H1 (cell line): Measurements from ENCODE around the gene NDRG2. TPM values are rescaled to one million over a fixed set of nuclear protein-coding genes. Genes with fewer than 3 reads are reported as not detected.
A peak's percentile ranks its signal among the peaks of the same experiment; 100 is the strongest.

Experiments used
- CTCF ChIA-PET: fragments of 300-600 bp; sonication (Branson Sonifier 250); formaldehyde crosslinking; loops from one replicate; lab custom pipeline; 2021; ENCODE audit not compliant: partially characterized antibody; lab: Charles Lee
- POLR2A ChIA-PET: fragments of 300-600 bp; sonication (Branson Sonifier 250); formaldehyde crosslinking; loops from one replicate; lab custom pipeline; 2021; ENCODE audit warnings: inconsistent platforms; ENCODE audit not compliant: partially characterized antibody; lab: Charles Lee
- DNase-seq, 2 experiments: peaks; one replicate each; pipeline versions ENCODE4 v3.0.0 to v3.0.0-alpha.2; 2010 to 2022; ENCODE audit warnings: low spot score in 2 of 2, low read depth in 1 of 2, mixed read lengths in 1 of 2
- FAIRE-seq: peaks from 2 replicates; lab custom pipeline; 2011; peaks lifted over from hg19 to GRCh38; lab: Jason Lieb, UNC
- H2AFZ ChIP-seq: 2 replicates; pipeline ENCODE4 v1.8.1; 2012; ENCODE audit warnings: low read length, inconsistent platforms
- H2AK5ac ChIP-seq: 2 replicates; pipeline ENCODE4 v1.6.1; 2013; ENCODE audit warnings: low read depth, low read length
- H2BK120ac ChIP-seq: replicated peaks from 2 replicates; pipeline ENCODE3; 2013; ENCODE audit warnings: low read depth, low read length, inconsistent platforms
- H2BK12ac ChIP-seq: 2 replicates; pipeline ENCODE4 v1.6.1; 2013; ENCODE audit warnings: low read depth, low read length
- H2BK15ac ChIP-seq: 2 replicates; pipeline ENCODE4 v1.6.1; 2013; ENCODE audit warnings: low read length
- H2BK20ac ChIP-seq: 2 replicates; pipeline ENCODE4 v1.6.1; 2013; ENCODE audit warnings: low read length
- H2BK5ac ChIP-seq: 2 replicates; pipeline ENCODE4 v1.6.1; 2013; ENCODE audit warnings: low read depth, low read length
- H3K14ac ChIP-seq: 2 replicates; pipeline ENCODE4 v1.6.1; 2013; ENCODE audit warnings: inconsistent platforms; ENCODE audit not compliant: insufficient read length
- H3K18ac ChIP-seq: 2 replicates; pipeline ENCODE4 v1.6.1; 2013; ENCODE audit warnings: low read length; ENCODE audit errors: extremely low read depth
- H3K23ac ChIP-seq: 2 replicates; pipeline ENCODE4 v1.6.1; 2013; ENCODE audit warnings: inconsistent platforms; ENCODE audit not compliant: insufficient read length
- H3K23me2 ChIP-seq: 2 replicates; pipeline ENCODE4 v1.6.1; 2013; ENCODE audit warnings: low read depth, low read length
- H3K27ac ChIP-seq: 2 replicates; pipeline ENCODE4 v1.6.1; 2011; ENCODE audit warnings: low read depth, low read length, inconsistent platforms
- H3K27me3 ChIP-seq, 4 experiments: replicated peaks in 1 of 4; 1 replicate in 1 of 4; 2 replicates in 3 of 4; pipeline versions ENCODE4 v1.6.1 to v1.8.1; 2011 to 2013; ENCODE audit warnings: low read length in 3 of 4, mild to moderate bottlenecking in 3 of 4, inconsistent platforms in 2 of 4, mixed read lengths in 2 of 4, moderate library complexity in 1 of 4; ENCODE audit not compliant: control insufficient read depth in 3 of 4, insufficient read depth in 3 of 4; ENCODE audit errors: extremely low read depth in 1 of 4
- H3K36me3 ChIP-seq, 4 experiments: 2 replicates each; pipeline versions ENCODE4 v1.6.1 to v1.8.1; 2011 to 2013; ENCODE audit warnings: mild to moderate bottlenecking in 4 of 4, low read length in 3 of 4, moderate library complexity in 2 of 4, control low read depth in 1 of 4, inconsistent platforms in 1 of 4; ENCODE audit not compliant: insufficient read depth in 4 of 4, control insufficient read depth in 2 of 4
- H3K4ac ChIP-seq: replicated peaks from 2 replicates; pipeline ENCODE3; 2013; ENCODE audit warnings: low read length, low read depth, mixed read lengths, inconsistent platforms; ENCODE audit not compliant: insufficient read length
- H3K4me1 ChIP-seq, 4 experiments: replicated peaks in 1 of 4; 1 replicate in 1 of 4; 2 replicates in 3 of 4; pipeline versions ENCODE4 v1.6.1 to v1.8.1; 2011 to 2013; ENCODE audit warnings: low read length in 3 of 4, inconsistent platforms in 2 of 4, mixed read lengths in 1 of 4; ENCODE audit not compliant: insufficient read depth in 4 of 4, control insufficient read depth in 3 of 4
- H3K4me2 ChIP-seq, 2 experiments: 2 replicates each; pipeline versions ENCODE4 v1.6.1 to v1.8.1; 2011 to 2013; ENCODE audit warnings: low read depth in 2 of 2, low read length in 2 of 2, control low read depth in 1 of 2, inconsistent platforms in 1 of 2, mild to moderate bottlenecking in 1 of 2; ENCODE audit not compliant: insufficient read depth in 1 of 2
- H3K4me3 ChIP-seq, 4 experiments: fragments of 200-600, 300-600 bp in 1 of 4; sonication (generic), shearing (Covaris generic), sonication (Bioruptor Twin) in 1 of 4; 2 replicates each; pipeline versions ENCODE4 v1.5.1 to v1.8.1; 2011 to 2016; ENCODE audit warnings: low read length in 4 of 4, low read depth in 3 of 4, control low read depth in 2 of 4, inconsistent platforms in 2 of 4, mild to moderate bottlenecking in 2 of 4, mixed read lengths in 1 of 4, moderate library complexity in 1 of 4; ENCODE audit not compliant: insufficient read depth in 2 of 4; ENCODE audit errors: extremely low read depth in 1 of 4
- H3K56ac ChIP-seq: replicated peaks from 2 replicates; pipeline ENCODE3; 2013; ENCODE audit warnings: low read depth, mild to moderate bottlenecking, mixed read lengths, low read length, inconsistent platforms; ENCODE audit not compliant: insufficient read length
- H3K79me1 ChIP-seq: 2 replicates; pipeline ENCODE4 v1.6.1; 2013; ENCODE audit warnings: low read depth, low read length, control low read depth
- H3K79me2 ChIP-seq, 2 experiments: 2 replicates each; pipeline versions ENCODE4 v1.6.1 to v1.8.1; 2012 to 2013; ENCODE audit warnings: low read length in 2 of 2, mild to moderate bottlenecking in 2 of 2, inconsistent platforms in 1 of 2; ENCODE audit not compliant: insufficient read depth in 2 of 2, control insufficient read depth in 1 of 2
- H3K9ac ChIP-seq, 4 experiments: replicated peaks in 1 of 4; 1 replicate in 1 of 4; 2 replicates in 3 of 4; pipeline versions ENCODE4 v1.6.1 to v1.8.1; 2011 to 2013; ENCODE audit warnings: low read depth in 3 of 4, low read length in 3 of 4, control low read depth in 2 of 4, mild to moderate bottlenecking in 2 of 4, moderate library complexity in 2 of 4, inconsistent platforms in 1 of 4; ENCODE audit errors: extremely low read depth in 1 of 4
- H3K9me3 ChIP-seq, 2 experiments: 2 replicates each; pipeline versions ENCODE4 v1.6.1 to v1.8.1; 2012 to 2013; ENCODE audit warnings: mild to moderate bottlenecking in 2 of 2, moderate library complexity in 2 of 2, control low read depth in 1 of 2, inconsistent platforms in 1 of 2, low read depth in 1 of 2, low read length in 1 of 2, mixed read lengths in 1 of 2; ENCODE audit not compliant: insufficient read depth in 2 of 2
- H4K20me1 ChIP-seq, 2 experiments: replicated peaks in 1 of 2; 2 replicates each; pipeline versions ENCODE3 to v1.8.1; 2011 to 2013; ENCODE audit warnings: inconsistent platforms in 2 of 2, low read length in 2 of 2, mild to moderate bottlenecking in 1 of 2; ENCODE audit not compliant: insufficient read depth in 2 of 2, control insufficient read depth in 1 of 2
- H4K5ac ChIP-seq: 2 replicates; pipeline ENCODE4 v1.6.1; 2013; ENCODE audit warnings: low read length, low read depth, mixed read lengths, inconsistent platforms; ENCODE audit not compliant: insufficient read length
- H4K8ac ChIP-seq: 2 replicates; pipeline ENCODE4 v1.8.0; 2013; ENCODE audit warnings: mild to moderate bottlenecking, moderate library complexity, low read length, inconsistent platforms; ENCODE audit not compliant: insufficient read depth; ENCODE audit errors: extremely low read depth
- H4K91ac ChIP-seq: replicated peaks from 2 replicates; pipeline ENCODE3; 2013; ENCODE audit warnings: low read length, mixed read lengths, inconsistent platforms; ENCODE audit not compliant: insufficient read length
- ASH2L ChIP-seq: fragments of 200-600, 300-600 bp; sonication (generic); IDR thresholded peaks from one replicate; pipeline ENCODE4 v1.7.1; 2017; ENCODE audit warnings: low read length
- CBX5 ChIP-seq: fragments of 300-800, 300-1000 bp; sonication (generic); IDR thresholded peaks from 2 replicates; pipeline ENCODE4 v1.7.1; 2016; ENCODE audit warnings: antibody characterized with exemption, low read length, low read depth
- CTBP2 ChIP-seq: IDR thresholded peaks from 2 replicates; pipeline ENCODE4 v1.7.0; 2011; ENCODE audit warnings: borderline replicate concordance, mild to moderate bottlenecking, moderate library complexity, mixed read lengths, low read length; ENCODE audit not compliant: insufficient read depth, insufficient read length
- EP300 ChIP-seq, 2 experiments: IDR thresholded peaks; 1 replicate in 1 of 2; 2 replicates in 1 of 2; pipeline ENCODE4 v1.6.1; 2011 to 2012; ENCODE audit warnings: low read depth in 2 of 2, low read length in 2 of 2, mild to moderate bottlenecking in 2 of 2, borderline replicate concordance in 1 of 2, inconsistent platforms in 1 of 2, moderate library complexity in 1 of 2
- EZH2 ChIP-seq: fragments of 200-600 bp; sonication (generic); IDR thresholded peaks from 2 replicates; pipeline ENCODE4 v1.7.1; 2012; ENCODE audit warnings: low read depth, mild to moderate bottlenecking, moderate library complexity, low read length, inconsistent platforms; ENCODE audit not compliant: severe bottlenecking
- RBBP5 ChIP-seq: IDR thresholded peaks from 2 replicates; pipeline ENCODE4 v1.7.1; 2012; ENCODE audit warnings: low read depth, mild to moderate bottlenecking, inconsistent platforms, low read length, moderate library complexity, borderline replicate concordance
- SRF ChIP-seq: IDR thresholded peaks from 2 replicates; pipeline ENCODE4 v1.6.1; 2011; ENCODE audit warnings: mild to moderate bottlenecking, low read depth, low read length, moderate library complexity
- WGBS, 2 experiments: shearing (Covaris generic) in 1 of 2; methylation state at CpG; one replicate each; pipeline versions ENCODE4 v1.1.6 to v1.1.7; 2013 to 2015; ENCODE audit warnings: low lambda C conversion rate in 2 of 2, mixed read lengths in 2 of 2, inconsistent platforms in 1 of 2, low coverage in 1 of 2, missing lambda C conversion rate in 1 of 2; ENCODE audit not compliant: insufficient replicate concordance in 2 of 2, insufficient coverage in 1 of 2, insufficient read length in 1 of 2; ENCODE audit errors: extremely low coverage in 1 of 2, missing lambda C conversion rate in 1 of 2; 5-methylcytosine and 5-hydroxymethylcytosine counted together
- polyA plus RNA-seq, 7 experiments: library from polyadenylated mRNA; depleted of rRNA in 3 of 7; stranded (reverse) in 5 of 7; unstranded in 2 of 7; fragments of >200 nt in 5 of 7; fragments of 200-250 nt in 2 of 7; gene quantifications; 1 replicate in 5 of 7; 2 replicates in 1 of 7; 4 replicates in 1 of 7; pipeline versions ENCODE4 v1.2.1 to v1.2.3, GENCODE V29; 2011 to 2013; ENCODE audit warnings: missing spikeins in 2 of 7, mixed read lengths in 2 of 7
- total RNA-seq: library from RNA; stranded (reverse); fragmentation: NEBNext Ultra II Directional; extraction: Animal tissue kit (Norgen Biotek cat#: 25700); gene quantifications from 2 replicates; pipeline ENCODE4 v1.2.1, GENCODE V29; 2021
- TF ChIP-seq, protein P1 (sequence below), 3 experiments: IDR thresholded peaks; 1 replicate in 2 of 3; 2 replicates in 1 of 3; pipeline versions ENCODE4 v1.5.1 to v1.6.1; 2011; ENCODE audit warnings: low read length in 3 of 3, mild to moderate bottlenecking in 3 of 3, inconsistent platforms in 2 of 3, low read depth in 1 of 3, moderate library complexity in 1 of 3; ENCODE audit not compliant: insufficient read depth in 1 of 3; ENCODE audit errors: control extremely low read depth in 1 of 3

Gene NDRG2
- total and polyA plus RNA-seq, 2 of the 8 experiments (the other 6 are each of a cell fraction or from before 2014, with no cell fraction given) = 29.9 to 48.6 TPM

DNA sequence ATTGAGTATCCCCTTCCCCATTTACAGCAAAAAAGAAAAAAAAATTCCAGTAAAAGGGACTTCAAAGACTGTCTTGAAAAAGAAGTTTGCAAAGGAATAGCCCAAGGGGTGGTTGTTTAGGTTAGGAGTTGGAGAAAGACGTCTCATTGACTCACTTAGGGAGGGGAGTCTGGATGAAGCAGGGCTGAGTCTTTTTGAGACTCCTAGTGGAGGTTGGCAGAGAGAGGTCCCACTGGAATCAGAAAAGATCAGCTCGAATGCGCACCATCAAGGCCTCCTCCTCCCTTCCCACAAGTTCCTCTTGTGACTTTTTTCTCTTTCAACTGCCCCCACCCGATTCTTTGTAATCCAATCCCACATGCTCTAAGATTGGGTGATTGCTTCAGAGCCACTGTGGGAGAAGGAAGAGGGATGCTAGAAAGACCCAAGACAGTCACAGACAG lies 47.2 kb upstream of the NDRG2 start:
- no peak overlapping the region for H4K8ac ChIP-seq
- H2AFZ ChIP-seq = no peak overlapping the region
- peaks cover 23 to 33% (median 31%) of the 10 kb centered on the region in 4 experiments for H3K36me3 ChIP-seq
- no peak overlapping the region for H3K56ac ChIP-seq
- H3K23me2 ChIP-seq = peaks cover 25% of the 10 kb centered on the region; the same call in 1 of the 2 replicates
- no peak overlapping the region for H3K23ac ChIP-seq
- H4K5ac ChIP-seq = no peak overlapping the region
- no peak overlapping the region for H3K4ac ChIP-seq
- H3K4me3 ChIP-seq = peak overlapping the region; percentile 52 to 98 (median 82); a peak in 7 of 8 replicates
- H3K14ac ChIP-seq = no peak overlapping the region
- peaks cover 0 to 13% of the 10 kb centered on the region in 2 experiments; a peak in 2 of 4 replicates for H3K79me2 ChIP-seq
- ChIA-PET CTCF (interaction anchor here (0.7 to 6.6 kb wide), 22 partner anchors 9 to 214 kb away, joined by 3 to 110 read pairs (median 11); partner anchors contain the start of genes NDRG2, OR5AU1 and TMEM253), POLR2A (interaction anchor here (0.9 to 12.4 kb wide), 14 partner anchors 10 to 199 kb away, joined by 3 to 245 read pairs (median 7); partner anchors contain the start of genes TMEM253 and ZNF219)
- H3K9ac ChIP-seq = peak overlapping the region in 2 of 4 experiments; percentile 16 to 27; a peak in 3 of 7 replicates
- no peaks in the 10 kb centered on the region; the same call in 1 of the 2 replicates for H3K79me1 ChIP-seq
- FAIRE-seq (no peak), DNase-seq (no peak)
- H2AK5ac ChIP-seq = no peak overlapping the region
- H4K91ac ChIP-seq = peak overlapping the region; percentile 71
- H2BK120ac ChIP-seq = peak overlapping the region; percentile 19
- H3K27ac ChIP-seq = no peak overlapping the region
- TF ChIP-seq CTBP2 = no peak
- no peak for TF ChIP-seq EZH2
- no peak for TF ChIP-seq SRF
- no peak for TF ChIP-seq RBBP5
- TF ChIP-seq CBX5 = no peak
- TF ChIP-seq, protein P1, sequence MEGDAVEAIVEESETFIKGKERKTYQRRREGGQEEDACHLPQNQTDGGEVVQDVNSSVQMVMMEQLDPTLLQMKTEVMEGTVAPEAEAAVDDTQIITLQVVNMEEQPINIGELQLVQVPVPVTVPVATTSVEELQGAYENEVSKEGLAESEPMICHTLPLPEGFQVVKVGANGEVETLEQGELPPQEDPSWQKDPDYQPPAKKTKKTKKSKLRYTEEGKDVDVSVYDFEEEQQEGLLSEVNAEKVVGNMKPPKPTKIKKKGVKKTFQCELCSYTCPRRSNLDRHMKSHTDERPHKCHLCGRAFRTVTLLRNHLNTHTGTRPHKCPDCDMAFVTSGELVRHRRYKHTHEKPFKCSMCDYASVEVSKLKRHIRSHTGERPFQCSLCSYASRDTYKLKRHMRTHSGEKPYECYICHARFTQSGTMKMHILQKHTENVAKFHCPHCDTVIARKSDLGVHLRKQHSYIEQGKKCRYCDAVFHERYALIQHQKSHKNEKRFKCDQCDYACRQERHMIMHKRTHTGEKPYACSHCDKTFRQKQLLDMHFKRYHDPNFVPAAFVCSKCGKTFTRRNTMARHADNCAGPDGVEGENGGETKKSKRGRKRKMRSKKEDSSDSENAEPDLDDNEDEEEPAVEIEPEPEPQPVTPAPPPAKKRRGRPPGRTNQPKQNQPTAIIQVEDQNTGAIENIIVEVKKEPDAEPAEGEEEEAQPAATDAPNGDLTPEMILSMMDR (IDR thresholded peaks at IDR 0.05; ENCODE audit: control extremely low read depth in 1 of 3, insufficient read depth in 1 of 3, low read depth in 1 of 3, low read length in 3 of 3) = no peak
- TF ChIP-seq ASH2L = no peak
- no peak for TF ChIP-seq EP300 (IDR thresholded peaks at IDR 0.05; ENCODE audit: borderline replicate concordance in 1 of 2, low read depth in 2 of 2, low read length in 2 of 2)
- H3K4me1 ChIP-seq = peaks cover 3 to 14% (median 7%) of the 10 kb centered on the region in 4 experiments
- H2BK5ac ChIP-seq = peak overlapping the region; percentile 95; the same call in 1 of the 2 replicates
- H2BK12ac ChIP-seq = no peak overlapping the region
- no peaks in the 10 kb centered on the region for H3K9me3 ChIP-seq
- H3K4me2 ChIP-seq = peak overlapping the region; percentile 94 to 96
- H4K20me1 ChIP-seq = peaks cover 2 to 5% of the 10 kb centered on the region in 2 experiments
- no peak overlapping the region for H2BK20ac ChIP-seq
- H3K27me3 ChIP-seq = peaks cover 0 to 4% (median 0%) of the 10 kb centered on the region in 4 experiments; a peak in 3 of 7 replicates
- 0 out of 2 replicates have a peak overlapping the region, but pooled peaks have one; percentile 51 for H3K18ac ChIP-seq
- 41% methylated on average over 4 of the region's 4 CpGs; no CpG with 5 or more reads in 1 of the 2 experiments for WGBS, 2 experiments
- H2BK15ac ChIP-seq = no peak overlapping the region
